Panc1 (cell line): ENCODE measurements around the gene AURKB. TPM values are rescaled to one million over a fixed set of nuclear protein-coding genes. Genes with fewer than 3 reads are reported as not detected.

ENCODE experiments used
- ATAC-seq: fragments of 200-7000 bp; cut with Tn5 transposase; 2 replicates; pipeline ENCODE4 v1.9.1; 2020; ENCODE audit warnings: mild to moderate bottlenecking, moderate library complexity
- BruUV-seq: library from RNA; stranded (reverse); fragments of 400-500 nt; replicated peaks from 2 replicates; lab custom pipeline; 2021; lab: Mats Ljungman, UMichigan
- CTCF ChIA-PET: fragments of 300-600 bp; sonication (Branson Sonifier 250); formaldehyde crosslinking; loops from one replicate; lab custom pipeline; 2022; ENCODE audit warnings: antibody characterized with exemption; lab: Charles Lee
- POLR2A ChIA-PET: fragments of 300-600 bp; sonication (Branson Sonifier 250); formaldehyde crosslinking; loops from one replicate; lab custom pipeline; 2022; ENCODE audit warnings: antibody characterized with exemption; lab: Charles Lee
- DNase-seq: peaks from one replicate; pipeline ENCODE4 v3.0.0-alpha.2; 2010; ENCODE audit warnings: low read depth, low spot score
- H3K27ac ChIP-seq: 2 replicates; pipeline ENCODE4 v1.5.1; 2011; ENCODE audit warnings: mild to moderate bottlenecking, low read length, inconsistent platforms
- H3K27me3 ChIP-seq: fragments of 200-500 bp; sonication (Bioruptor generic); 2 replicates; pipeline ENCODE4 v1.6.0; 2014; ENCODE audit warnings: low read length, inconsistent platforms; ENCODE audit not compliant: control insufficient read depth, insufficient read depth
- H3K36me3 ChIP-seq: fragments of 200-500 bp; sonication (Bioruptor generic); 2 replicates; pipeline ENCODE4 v1.5.1; 2014; ENCODE audit warnings: inconsistent platforms, mild to moderate bottlenecking, low read length, moderate library complexity; ENCODE audit not compliant: control insufficient read depth, insufficient read depth
- H3K4me1 ChIP-seq: 2 replicates; pipeline ENCODE4 v1.5.1; 2011; ENCODE audit warnings: inconsistent platforms, mild to moderate bottlenecking, low read length, moderate library complexity; ENCODE audit not compliant: control insufficient read depth, insufficient read depth
- H3K4me3 ChIP-seq, 2 experiments: 2 replicates each; pipeline ENCODE4 v1.5.1; 2011 to 2012; ENCODE audit warnings: low read depth in 2 of 2, low read length in 2 of 2, mild to moderate bottlenecking in 2 of 2, inconsistent platforms in 1 of 2, moderate library complexity in 1 of 2
- H3K9me3 ChIP-seq: fragments of 200-500 bp; sonication (Bioruptor generic); 2 replicates; pipeline ENCODE4 v1.5.1; 2014; ENCODE audit warnings: low read depth, mild to moderate bottlenecking, inconsistent platforms, low read length, moderate library complexity; ENCODE audit not compliant: control insufficient read depth, insufficient read depth
- CTCF ChIP-seq: fragments of 450-650 bp; IDR thresholded peaks from 2 replicates; pipeline ENCODE4 v1.5.1; 2017; ENCODE audit warnings: mild to moderate bottlenecking
- POLR2AphosphoS5 ChIP-seq: IDR thresholded peaks from 2 replicates; pipeline ENCODE4 v1.6.1; 2012; ENCODE audit warnings: mild to moderate bottlenecking, low read depth, low read length, moderate library complexity
- REST ChIP-seq, 2 experiments: IDR thresholded peaks; 2 replicates each; pipeline ENCODE4 v1.6.1; 2011 to 2012; ENCODE audit warnings: low read depth in 2 of 2, control low read depth in 1 of 2, low read length in 1 of 2, mild to moderate bottlenecking in 1 of 2, moderate library complexity in 1 of 2; ENCODE audit not compliant: insufficient read depth in 1 of 2
- SIN3A ChIP-seq: IDR thresholded peaks from 2 replicates; pipeline ENCODE4 v1.6.1; 2012; ENCODE audit warnings: low read depth, mild to moderate bottlenecking, low read length, moderate library complexity, borderline replicate concordance; ENCODE audit not compliant: insufficient read depth
- TCF7L2 ChIP-seq: IDR thresholded peaks from 2 replicates; pipeline ENCODE4 v1.6.1; 2011; ENCODE audit warnings: mild to moderate bottlenecking, low read depth, low read length, inconsistent platforms
- in situ Hi-C: cut with HindIII; loops from 2 replicates; pipeline ENCODE4 v1.10.0; 2016; ENCODE audit warnings: low sequenced_read_pairs, low pct_unique_long_range_greater_than_20kb
- intact Hi-C: fragments of 100-400 bp; cut with micrococcal nuclease; formaldehyde crosslinking; loops from one replicate; pipeline ENCODE4 v1.10.0; 2022; ENCODE audit not compliant: unreplicated experiment
- total RNA-seq: library from RNA; stranded (reverse); gene quantifications from one replicate; pipeline ENCODE4 v1.2.1, GENCODE V29; 2021; ENCODE audit not compliant: unreplicated experiment

The AURKB gene
- total RNA-seq, 1 experiment from 2014 or later = 85.8 TPM

GRCh38 chr17:8237175-8237574, 26.8 kb upstream of the AURKB start:
- ATAC-seq (no peak), DNase-seq (no peak)
- BruUV-seq = no TSS peak
- no peak overlapping the region for H3K27ac ChIP-seq
- H3K4me1 ChIP-seq = no peaks in the 10 kb centered on the region
- no peak for TF ChIP-seq POLR2AphosphoS5
- no peak for TF ChIP-seq CTCF
- no peak for TF ChIP-seq REST (IDR thresholded peaks at IDR 0.05; ENCODE audit: insufficient read depth in 1 of 2, low read depth in 2 of 2, low read length in 1 of 2)
- TF ChIP-seq SIN3A = no peak
- no peak for TF ChIP-seq TCF7L2
- H3K9me3 ChIP-seq = no peaks in the 10 kb centered on the region
- no peak overlapping the region for H3K4me3 ChIP-seq
- intact Hi-C loops (no loop called here), in situ Hi-C loops (no loop called here)
- POLR2A ChIA-PET = no interaction called here
- no peaks in the 10 kb centered on the region for H3K27me3 ChIP-seq
- H3K36me3 ChIP-seq = peaks cover 9% of the 10 kb centered on the region; the same call in 1 of the 2 replicates
- CTCF ChIA-PET = no interaction called here

GRCh38 chr17:8235676-8236075, 25.3 kb upstream of the AURKB start:
- peaks cover 9% of the 10 kb centered on the region for H3K36me3 ChIP-seq
- no peaks in the 10 kb centered on the region for H3K27me3 ChIP-seq
- DNase-seq (no peak), ATAC-seq (no peak)
- H3K4me3 ChIP-seq = no peak overlapping the region
- H3K4me1 ChIP-seq = no peaks in the 10 kb centered on the region
- intact Hi-C loops = no loop called here
- H3K27ac ChIP-seq = no peak overlapping the region
- ChIA-PET CTCF (no interaction called here), POLR2A (no interaction called here)
- in situ Hi-C loops = no loop called here
- no peaks in the 10 kb centered on the region for H3K9me3 ChIP-seq
- no TSS peak for BruUV-seq
- TF ChIP-seq REST (IDR thresholded peaks at IDR 0.05; ENCODE audit: insufficient read depth in 1 of 2, low read depth in 2 of 2, low read length in 1 of 2) (no peak), CTCF (no peak), SIN3A (no peak), POLR2AphosphoS5 (no peak), TCF7L2 (no peak)
